GM19328 (cell line): ENCODE data around the gene VOPP1.
"Not testable (repeated sequence)": the region's sequence is repeated elsewhere in the genome, so short reads cannot be mapped to it uniquely, and the experiment has no call there.

Experiments
- ATAC-seq: cut with Tn5 transposase; IDR thresholded peaks from one replicate; pipeline ENCODE4 v1.9.1; 2021; ENCODE audit warnings: mild to moderate bottlenecking, moderate library complexity; ENCODE audit not compliant: unreplicated experiment

Gene VOPP1

GRCh38 chr7:55473932-55474331 lies 98.4 kb downstream of the VOPP1 start:
- ATAC-seq = no peak

- no peak for ATAC-seq
Measured at GRCh38 chr7:55472928-55473725, 99.2 kb downstream of the VOPP1 start.

DNA sequence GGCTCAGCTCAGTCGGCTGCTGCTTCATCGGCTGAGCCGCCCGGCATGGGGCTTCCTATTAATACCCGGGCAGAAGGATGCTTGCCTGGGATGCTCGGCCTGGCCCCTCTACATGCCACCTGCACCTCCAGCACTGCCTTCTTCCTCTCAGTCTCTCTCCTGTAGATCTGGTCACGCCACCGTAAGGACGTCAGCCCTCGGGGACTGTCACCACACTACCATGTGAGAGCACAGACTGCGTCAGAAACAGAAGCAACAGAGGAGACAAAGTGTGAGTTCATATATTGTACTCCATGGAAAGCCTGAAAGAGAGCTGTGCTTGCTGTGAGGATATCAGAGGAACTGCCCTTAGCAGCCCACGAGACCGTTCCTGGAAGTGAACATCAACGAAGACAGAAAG lies 99.9 kb downstream of the VOPP1 start:
- ATAC-seq = not testable (repeated sequence)

DNA sequence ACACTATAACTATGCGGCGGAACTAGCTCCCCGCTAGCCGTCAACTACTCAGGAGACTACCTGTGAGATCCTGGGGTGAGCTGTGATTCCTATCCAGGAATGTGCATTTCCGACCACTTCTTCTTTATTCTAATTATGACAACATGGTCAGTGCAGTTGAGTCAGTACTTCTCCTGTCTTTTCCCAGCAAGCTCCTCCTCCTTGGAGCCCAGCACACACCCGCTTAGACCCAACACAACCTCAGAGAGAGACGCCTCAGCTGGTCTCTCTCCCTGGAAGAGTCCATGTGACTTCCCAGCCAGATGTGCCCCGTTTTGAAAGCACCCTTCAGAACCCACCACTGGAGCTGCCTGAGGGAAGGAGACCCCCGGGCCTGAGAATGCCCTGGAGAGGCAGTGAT lies 100.7 kb downstream of the VOPP1 start:
- ATAC-seq = not testable (repeated sequence)

DNA sequence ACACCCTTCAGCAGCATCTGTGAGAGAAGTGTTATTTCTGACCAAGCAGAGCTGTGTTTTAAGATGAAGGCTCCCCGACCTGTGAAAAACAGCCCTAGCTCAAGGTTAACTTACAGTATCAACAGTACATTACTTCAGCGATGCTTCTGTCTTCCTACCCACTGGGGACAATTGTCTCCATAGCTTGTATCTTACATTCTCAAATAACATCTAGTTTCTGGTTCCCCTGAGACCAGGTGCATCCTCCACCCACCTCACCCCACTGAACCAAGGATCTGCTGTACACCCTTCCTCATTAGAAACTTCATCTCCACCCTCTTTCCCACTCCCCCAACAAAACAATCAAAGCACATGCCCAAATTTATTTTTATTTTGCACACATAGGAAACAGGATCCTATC lies 102.0 kb downstream of the VOPP1 start:
- ATAC-seq = no peak

GRCh38 chr7:55469721-55470120 lies 102.6 kb downstream of the VOPP1 start:
- ATAC-seq = no peak

DNA sequence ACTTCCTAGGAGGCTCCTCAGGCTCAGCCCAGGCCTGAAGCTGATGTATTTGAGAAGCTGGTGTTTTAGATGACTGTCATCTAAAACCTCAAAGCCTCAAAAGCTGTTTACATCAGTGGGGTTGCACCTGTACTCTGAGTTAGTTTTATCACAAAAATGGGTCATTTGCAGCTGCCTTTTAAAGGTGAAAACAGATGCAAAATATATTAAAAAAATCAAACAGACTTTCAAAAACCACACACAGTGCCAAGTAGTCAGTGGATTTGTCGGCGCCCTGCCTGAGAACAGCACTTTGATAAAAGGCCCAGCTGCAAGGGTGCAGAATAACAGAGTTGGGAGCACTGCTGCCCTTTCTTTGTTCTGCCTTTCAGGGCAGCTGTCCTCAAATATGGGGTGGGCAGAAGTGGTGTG lies 103.0 kb downstream of the VOPP1 start:
- ATAC-seq = no peak

DNA sequence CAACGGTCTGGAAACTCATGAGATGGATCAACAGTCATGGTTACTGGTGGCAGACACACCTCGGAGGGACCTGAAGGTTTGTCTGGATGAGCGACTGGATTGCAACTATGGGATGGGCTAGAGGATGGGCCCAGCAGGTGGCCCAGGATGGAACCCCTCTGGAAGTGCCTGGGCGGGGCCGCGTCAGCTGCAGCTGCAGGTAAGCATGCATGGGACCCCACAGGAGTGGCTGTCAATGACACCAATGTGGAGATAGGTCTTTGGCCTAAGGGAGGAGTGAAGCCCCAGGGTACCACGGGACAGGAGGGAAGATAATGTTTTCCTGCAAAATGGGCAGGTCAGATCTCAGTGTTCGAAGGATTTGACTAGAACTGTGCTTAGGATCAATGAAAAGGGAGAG lies 103.8 kb downstream of the VOPP1 start:
- ATAC-seq = no peak

DNA sequence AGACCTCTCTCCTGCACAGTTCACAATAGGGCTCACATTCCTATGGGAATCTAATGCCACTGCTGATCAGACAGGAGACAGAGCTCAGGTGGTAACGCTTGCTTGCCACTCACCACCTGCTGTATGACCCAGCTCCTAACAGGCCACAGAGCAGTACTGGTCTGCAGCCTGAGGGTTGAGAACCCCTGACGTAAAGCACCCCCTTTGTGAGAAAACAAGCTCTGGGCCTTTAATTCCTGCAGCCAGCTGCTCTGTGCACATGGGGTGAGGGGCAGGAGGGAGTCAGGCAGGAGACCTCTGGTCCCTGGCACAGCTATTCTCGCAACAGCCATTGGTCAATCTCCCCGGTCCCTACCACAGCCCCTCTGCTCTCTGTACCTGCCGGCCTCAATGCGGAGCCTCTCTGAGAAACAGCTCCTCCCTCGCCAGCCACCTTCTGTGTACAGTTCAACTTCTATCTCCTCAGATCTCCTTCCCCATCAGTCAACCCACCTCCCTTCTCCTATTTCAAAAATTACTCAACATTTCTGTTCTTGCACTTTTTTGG lies 105.2 kb downstream of the VOPP1 start:
- no peak for ATAC-seq

DNA sequence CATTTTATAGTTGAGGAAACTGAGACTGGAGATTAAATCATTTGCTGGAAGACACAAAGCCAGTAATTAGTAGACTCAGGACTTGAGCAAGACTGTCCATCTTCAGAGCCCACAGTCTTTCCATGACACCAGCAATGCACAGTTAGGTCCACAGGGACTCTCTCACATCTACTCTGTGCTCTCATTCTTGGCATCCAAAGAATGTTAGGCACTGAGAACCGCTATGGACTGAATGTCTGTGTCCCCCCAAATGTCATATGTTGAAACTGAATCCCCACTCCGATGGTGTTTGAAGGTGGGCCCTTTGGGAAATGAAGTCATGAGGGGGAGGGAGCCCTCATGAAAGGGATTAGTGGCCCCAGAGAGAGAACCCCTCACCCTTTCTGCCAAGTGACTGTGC lies 106.6 kb downstream of the VOPP1 start:
- ATAC-seq = no peak

DNA sequence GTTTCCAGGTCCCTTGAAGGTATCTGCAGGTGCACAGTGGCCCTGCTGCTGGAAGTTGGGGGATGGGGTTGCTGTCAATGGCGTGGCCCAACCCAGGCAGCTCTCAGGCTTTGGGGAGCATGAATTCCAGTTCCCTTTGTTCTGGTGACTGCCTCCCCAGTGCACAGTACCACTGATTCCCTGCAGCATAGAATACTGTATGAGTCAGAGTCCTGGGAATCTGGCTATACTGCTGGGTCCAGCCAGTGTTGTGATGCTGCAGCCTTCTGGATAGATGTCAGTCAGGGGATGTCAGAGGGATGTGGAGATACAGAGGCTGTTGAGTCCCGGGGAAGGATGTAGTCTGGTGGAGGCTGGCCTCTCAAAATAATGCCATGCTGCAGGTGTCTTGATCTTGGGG lies 107.9 kb downstream of the VOPP1 start:
- ATAC-seq = no peak

GRCh38 chr7:55463686-55464262 lies 108.5 kb downstream of the VOPP1 start:
- ATAC-seq = no peak

DNA sequence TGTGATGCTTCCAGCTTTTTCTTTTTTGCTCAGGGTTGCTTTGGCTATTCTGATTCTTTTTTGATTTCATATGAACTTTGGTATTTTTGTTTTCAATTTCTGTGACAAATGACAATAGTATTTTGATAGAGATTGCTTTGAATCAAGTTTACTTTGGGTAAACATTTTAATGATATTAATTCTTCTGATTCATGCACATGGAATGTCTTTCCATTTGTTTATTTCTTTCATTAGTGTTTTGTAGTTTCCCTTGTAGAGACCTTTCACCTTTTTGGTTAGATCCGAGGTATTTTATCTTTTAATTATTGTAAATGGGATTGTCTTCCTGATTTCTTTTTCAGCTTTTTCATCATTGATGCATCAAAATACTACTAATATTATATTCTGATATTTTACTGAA lies 114.0 kb downstream of the VOPP1 start:
- no peak for ATAC-seq

DNA sequence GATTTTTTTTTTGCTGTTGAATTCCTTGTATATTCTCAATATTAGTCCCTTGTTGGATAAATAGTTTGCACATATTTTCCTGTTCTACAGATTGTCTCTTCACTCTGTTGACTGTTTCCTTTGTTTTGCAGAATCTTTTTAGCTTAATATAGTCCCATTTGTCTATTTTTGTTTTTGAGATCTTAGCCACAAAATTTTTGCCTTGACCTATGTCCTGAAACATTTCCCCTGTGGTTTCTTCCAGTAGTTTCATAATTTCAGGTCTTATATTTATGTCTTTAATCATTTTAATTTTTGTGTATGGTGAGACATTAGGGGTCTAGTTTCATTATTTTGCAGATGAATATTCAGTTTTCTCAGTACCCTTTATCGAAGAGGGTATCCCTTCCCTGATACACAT lies 114.5 kb downstream of the VOPP1 start:
- ATAC-seq = no peak

GRCh38 chr7:55452971-55453370 lies 119.3 kb downstream of the VOPP1 start:
- no peak for ATAC-seq

- no peak for ATAC-seq
Measured at GRCh38 chr7:55449992-55450535, 122.2 kb downstream of the VOPP1 start.

DNA sequence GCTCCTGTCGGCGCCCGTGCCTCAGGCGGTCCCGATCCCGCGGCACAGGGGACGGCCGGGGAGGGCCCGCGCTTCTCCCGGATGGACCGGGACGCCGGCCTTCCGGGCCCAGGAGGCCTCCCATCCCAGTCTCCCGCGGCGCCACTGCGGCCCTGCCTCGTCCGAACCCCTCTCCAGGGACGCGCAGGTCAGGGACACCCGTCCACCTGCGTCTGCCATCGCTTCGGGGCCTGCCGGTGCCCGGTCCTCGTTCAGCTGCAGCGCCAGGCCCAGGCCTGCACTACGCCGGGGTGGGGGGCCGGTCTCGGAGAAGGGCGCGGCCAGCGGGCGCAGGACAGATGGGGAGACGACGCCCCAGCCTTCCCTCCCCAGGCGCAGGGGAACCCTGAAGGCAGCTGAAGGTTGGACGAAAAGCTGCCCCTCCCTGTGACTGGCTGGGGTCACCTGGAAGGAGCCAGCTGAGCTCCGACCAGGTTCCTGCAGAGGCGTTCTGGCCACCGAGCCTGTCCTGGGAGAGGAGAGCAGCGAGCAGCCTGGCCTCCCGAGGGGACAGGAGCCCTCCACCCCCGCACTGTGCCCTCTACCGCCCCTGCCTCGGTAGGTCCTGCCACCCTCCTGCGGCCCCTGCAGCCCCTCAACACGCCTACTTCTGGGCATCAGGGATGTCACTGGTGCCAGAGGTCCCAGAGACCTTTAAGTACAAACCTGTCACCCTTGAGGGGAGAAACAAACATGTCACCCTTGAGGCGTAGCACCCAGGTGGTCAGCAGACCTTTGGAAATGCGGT lies 122.9 kb downstream of the VOPP1 start:
- ATAC-seq = no peak

GRCh38 chr7:55448526-55448925 lies 123.8 kb downstream of the VOPP1 start:
- ATAC-seq = no peak

GRCh38 chr7:55444786-55445185 lies 127.5 kb downstream of the VOPP1 start:
- no peak for ATAC-seq

GRCh38 chr7:55441774-55442522 lies 130.4 kb downstream of the VOPP1 start:
- no peak for ATAC-seq

GRCh38 chr7:55441002-55441401 lies 131.3 kb downstream of the VOPP1 start:
- ATAC-seq = no peak
